HFF-Myc (cell line): Measurements from ENCODE around the gene NSUN5.
A peak's percentile ranks its signal among the peaks of the same experiment; 100 is the strongest.
"Not testable (repeated sequence)": the region's sequence is repeated elsewhere in the genome, so short reads cannot be mapped to it uniquely, and the experiment has no call there.

ENCODE experiments used
- DNase-seq: peaks from one replicate; pipeline ENCODE4 v3.0.0-alpha.2; 2011; ENCODE audit warnings: low read depth; ENCODE audit errors: extremely low read depth
- H3K4me3 ChIP-seq: replicated peaks from 2 replicates; pipeline ENCODE4 v1.5.1; 2011; ENCODE audit warnings: low read depth, mild to moderate bottlenecking, control low read depth, low read length
- TF ChIP-seq, protein P1 (sequence below): IDR thresholded peaks from 2 replicates; pipeline ENCODE4 v1.5.1; 2012; ENCODE audit warnings: mild to moderate bottlenecking, low read depth, low read length, control low read depth; ENCODE audit errors: missing control alignments

The NSUN5 gene

DNA sequence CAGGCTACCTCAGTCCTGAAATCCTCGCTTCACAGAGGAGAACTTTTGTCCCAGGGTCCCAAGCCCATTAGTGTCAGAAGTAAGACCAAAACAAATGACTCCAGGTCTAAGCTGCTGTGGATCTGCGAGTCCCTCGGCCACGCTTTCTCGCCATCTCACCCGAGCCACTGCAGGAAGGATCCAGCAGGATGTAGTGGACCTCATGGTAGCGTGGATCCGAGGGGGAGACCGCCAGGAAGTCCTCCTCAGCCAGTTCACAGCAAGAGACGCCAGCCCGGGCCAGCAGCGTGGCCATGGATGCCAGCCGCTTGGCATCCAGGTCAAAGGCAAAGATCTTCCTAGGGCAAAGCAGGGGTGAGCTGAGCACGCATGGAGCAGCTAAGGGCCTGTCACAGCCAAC, 4.6 kb downstream of the NSUN5 start:
- DNase-seq: no peak
- TF ChIP-seq, protein P1, sequence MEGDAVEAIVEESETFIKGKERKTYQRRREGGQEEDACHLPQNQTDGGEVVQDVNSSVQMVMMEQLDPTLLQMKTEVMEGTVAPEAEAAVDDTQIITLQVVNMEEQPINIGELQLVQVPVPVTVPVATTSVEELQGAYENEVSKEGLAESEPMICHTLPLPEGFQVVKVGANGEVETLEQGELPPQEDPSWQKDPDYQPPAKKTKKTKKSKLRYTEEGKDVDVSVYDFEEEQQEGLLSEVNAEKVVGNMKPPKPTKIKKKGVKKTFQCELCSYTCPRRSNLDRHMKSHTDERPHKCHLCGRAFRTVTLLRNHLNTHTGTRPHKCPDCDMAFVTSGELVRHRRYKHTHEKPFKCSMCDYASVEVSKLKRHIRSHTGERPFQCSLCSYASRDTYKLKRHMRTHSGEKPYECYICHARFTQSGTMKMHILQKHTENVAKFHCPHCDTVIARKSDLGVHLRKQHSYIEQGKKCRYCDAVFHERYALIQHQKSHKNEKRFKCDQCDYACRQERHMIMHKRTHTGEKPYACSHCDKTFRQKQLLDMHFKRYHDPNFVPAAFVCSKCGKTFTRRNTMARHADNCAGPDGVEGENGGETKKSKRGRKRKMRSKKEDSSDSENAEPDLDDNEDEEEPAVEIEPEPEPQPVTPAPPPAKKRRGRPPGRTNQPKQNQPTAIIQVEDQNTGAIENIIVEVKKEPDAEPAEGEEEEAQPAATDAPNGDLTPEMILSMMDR: no peak
- no peak overlapping the region for H3K4me3 ChIP-seq

DNA sequence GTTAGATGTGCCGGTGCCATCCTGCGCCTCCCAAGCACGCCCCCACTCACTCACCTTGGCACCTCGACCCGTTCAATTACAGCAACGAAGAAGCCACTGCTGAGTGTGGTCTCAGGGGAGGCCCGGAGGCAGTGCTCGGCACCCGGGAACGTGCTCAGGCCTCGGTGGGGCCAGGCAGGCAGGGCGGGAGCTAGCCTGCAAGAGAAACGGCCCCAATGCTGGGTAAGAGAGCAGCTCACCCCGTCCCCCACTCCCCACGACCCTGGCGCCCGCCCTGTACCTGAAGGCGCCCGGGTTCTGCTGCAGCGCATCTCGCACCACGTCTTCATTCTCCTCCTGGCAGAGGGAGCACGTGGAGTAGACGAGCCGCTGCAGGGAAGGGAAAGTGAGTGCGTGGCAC, 5.1 kb downstream of the NSUN5 start:
- TF ChIP-seq, protein P1: no peak
- DNase-seq: no peak
- H3K4me3 ChIP-seq: no peak overlapping the region

GRCh38 chr7:73302846-73303245, 5.8 kb downstream of the NSUN5 start:
- not testable (repeated sequence) for H3K4me3 ChIP-seq, DNase-seq

DNA sequence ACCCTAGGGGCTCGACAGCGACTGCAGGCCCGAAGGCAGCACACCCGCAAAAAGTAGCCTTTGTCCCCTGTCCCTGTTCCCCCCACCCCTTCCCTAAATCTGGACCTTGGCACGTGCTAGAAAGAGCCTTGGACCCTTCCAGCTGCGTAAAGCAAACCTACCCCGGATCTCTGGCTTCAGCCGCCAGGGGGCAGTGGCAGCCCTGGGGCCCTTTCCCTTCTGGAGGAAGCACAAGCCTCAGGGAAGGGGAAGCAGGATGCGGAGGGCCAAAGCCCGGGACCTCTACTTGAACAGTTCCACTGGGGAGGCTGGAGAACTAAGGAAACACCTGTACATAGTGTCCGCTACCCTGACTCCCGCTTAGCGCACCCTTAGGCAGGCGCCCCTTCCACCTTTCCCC, 7.5 kb downstream of the NSUN5 start:
- H3K4me3 ChIP-seq, DNase-seq: not testable (repeated sequence)
- TF ChIP-seq, protein P1: peak; percentile 13

GRCh38 chr7:73299812-73300211, 8.8 kb downstream of the NSUN5 start:
- H3K4me3 ChIP-seq, DNase-seq: not testable (repeated sequence)

GRCh38 chr7:73297706-73298105, 10.9 kb downstream of the NSUN5 start:
- not testable (repeated sequence) for DNase-seq, H3K4me3 ChIP-seq

DNA sequence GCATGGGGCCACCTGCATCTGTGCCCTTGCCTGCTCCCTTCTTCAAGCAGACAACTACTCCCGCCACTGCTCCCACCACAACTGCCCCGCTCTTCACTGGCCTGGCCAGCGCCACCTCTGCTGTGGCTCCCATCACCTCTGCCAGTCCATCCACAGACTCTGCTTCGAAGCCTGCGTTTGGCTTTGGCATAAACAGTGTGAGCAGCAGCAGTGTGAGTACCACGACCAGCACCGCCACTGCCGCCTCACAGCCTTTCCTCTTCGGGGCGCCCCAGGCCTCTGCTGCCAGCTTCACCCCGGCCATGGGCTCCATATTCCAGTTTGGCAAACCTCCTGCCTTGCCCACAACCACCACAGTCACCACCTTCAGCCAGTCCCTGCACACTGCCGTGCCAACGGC, 11.4 kb downstream of the NSUN5 start:
- not testable (repeated sequence) for DNase-seq, H3K4me3 ChIP-seq

DNA sequence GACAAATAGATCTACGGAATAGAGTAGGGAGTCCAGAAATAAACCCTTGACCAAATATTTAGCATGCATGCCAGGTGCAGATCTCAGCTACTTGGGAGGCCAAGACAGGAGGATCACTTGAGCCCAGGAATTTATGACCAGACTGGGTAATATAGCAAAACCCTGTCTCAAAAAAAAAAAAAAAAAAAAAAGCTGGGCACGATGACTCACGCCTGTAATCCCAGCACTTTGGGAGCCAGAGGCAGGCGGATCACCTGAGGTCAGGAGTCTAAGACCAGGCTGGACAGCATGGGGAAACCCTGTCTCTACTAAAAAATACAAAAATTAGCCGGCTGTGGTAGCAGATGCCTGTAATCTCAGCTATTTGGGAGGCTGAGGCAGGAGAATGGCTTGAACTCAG, 31.4 kb downstream of the NSUN5 start:
- not testable (repeated sequence) for DNase-seq, H3K4me3 ChIP-seq

- not testable (repeated sequence) for DNase-seq, H3K4me3 ChIP-seq
Measured at GRCh38 chr7:73267813-73268212, 40.8 kb downstream of the NSUN5 start.

- not testable (repeated sequence) for H3K4me3 ChIP-seq, DNase-seq
Measured at GRCh38 chr7:73266719-73267368, 41.8 kb downstream of the NSUN5 start.

- not testable (repeated sequence) for DNase-seq, H3K4me3 ChIP-seq
Measured at GRCh38 chr7:73262416-73262815, 46.2 kb downstream of the NSUN5 start.
